ENCODE measurements around the gene TRPV6.

GRCh38 chr7:142862786-142863400, 22.7 kb downstream of the TRPV6 start:
- TF ChIP-seq POLR2AphosphoS5 (IDR thresholded peaks at IDR 0.05): no peak
- TF ChIP-seq CTCF (IDR thresholded peaks at IDR 0.05): no peak
- TF ChIP-seq POLR2A (IDR thresholded peaks at IDR 0.05): no peak

Measured in sigmoid colon (tissue), 4 donors.